HG03039 (cell line): Measurements from ENCODE around the gene MKNK1.

ENCODE experiments used
- ATAC-seq: cut with Tn5 transposase; IDR thresholded peaks from one replicate; pipeline ENCODE4 v1.9.1; 2021; ENCODE audit warnings: mild to moderate bottlenecking, moderate library complexity; ENCODE audit not compliant: unreplicated experiment

The MKNK1 gene

DNA sequence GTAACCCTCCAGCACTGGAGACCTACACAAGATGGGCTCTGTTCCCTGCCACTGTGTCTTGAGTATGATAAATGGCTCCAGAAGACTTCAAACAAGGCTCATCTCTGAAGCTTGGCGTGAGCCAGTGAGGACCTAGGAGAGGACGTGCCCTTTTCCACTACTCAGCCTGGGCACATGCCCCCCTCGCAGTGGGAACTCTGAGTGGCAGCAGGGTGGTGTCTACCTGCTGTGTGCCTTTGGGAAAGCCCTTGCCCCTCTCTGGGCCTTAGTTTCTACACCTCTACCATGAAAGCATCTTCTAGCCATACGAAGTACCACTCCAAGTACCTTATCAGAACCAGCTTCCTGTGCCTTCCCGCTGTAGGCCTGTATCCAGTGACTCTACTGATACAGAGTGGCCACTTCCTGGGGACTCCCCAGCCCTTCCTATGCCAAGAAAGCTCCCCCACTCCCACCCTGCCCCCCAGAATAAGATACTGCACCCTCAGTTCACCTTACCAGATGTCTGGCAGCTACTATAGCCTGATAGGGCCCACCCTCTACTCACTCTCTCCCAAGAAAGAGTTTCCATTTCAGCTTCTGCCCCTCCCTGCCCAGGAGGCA is 15.7 kb upstream of the MKNK1 start:
- ATAC-seq, result no peak

DNA sequence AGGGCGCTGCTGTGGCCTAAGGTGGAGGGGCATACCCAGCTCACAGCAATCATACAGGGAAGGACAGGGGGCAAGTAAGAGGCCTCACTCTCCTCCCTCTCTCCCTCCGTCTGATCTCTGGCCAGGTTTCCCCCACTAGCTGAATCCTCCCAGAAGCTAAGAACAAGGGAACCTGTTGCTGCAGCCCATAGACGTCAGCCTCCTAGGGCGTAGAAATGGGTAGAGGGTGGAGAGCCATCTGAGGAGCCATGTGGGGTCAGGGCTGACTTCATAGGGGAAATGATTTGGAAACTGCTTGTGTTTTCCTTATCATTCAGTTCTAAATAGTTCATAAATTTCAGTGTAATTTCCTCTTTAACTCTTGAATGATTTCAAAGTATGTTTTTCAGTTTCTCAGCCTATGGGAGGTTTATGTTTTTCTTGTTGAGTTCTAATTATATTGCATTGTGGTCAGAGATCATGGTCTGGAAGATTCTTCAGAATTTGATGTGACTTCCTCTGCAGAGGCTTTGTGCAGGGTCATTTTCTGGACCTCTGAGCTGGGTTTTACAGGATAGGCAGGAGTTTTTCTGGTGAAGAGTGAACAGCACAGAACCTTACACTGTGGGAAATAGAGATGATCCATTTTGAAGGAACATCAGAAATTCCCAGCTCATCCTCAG is 14.8 kb upstream of the MKNK1 start:
- ATAC-seq, result no peak

DNA sequence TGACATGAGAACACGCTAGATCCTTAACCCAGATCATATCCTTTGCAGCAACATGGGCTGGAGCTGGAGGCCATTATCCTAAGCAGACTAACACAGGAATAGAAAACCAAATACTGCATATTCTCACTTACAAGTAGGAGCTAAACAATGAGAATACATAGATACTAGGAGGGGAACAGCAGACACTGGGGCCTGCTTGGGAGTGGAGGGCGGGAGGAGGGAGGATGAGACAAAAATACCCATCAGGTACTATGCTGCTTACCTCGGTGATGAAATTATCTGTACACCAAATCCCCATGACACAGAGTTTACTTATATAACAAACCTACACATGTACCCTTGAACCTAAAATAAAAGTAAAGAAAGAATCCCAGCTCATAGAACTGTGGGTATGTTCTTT is 13.8 kb upstream of the MKNK1 start:
- no peak for ATAC-seq

DNA sequence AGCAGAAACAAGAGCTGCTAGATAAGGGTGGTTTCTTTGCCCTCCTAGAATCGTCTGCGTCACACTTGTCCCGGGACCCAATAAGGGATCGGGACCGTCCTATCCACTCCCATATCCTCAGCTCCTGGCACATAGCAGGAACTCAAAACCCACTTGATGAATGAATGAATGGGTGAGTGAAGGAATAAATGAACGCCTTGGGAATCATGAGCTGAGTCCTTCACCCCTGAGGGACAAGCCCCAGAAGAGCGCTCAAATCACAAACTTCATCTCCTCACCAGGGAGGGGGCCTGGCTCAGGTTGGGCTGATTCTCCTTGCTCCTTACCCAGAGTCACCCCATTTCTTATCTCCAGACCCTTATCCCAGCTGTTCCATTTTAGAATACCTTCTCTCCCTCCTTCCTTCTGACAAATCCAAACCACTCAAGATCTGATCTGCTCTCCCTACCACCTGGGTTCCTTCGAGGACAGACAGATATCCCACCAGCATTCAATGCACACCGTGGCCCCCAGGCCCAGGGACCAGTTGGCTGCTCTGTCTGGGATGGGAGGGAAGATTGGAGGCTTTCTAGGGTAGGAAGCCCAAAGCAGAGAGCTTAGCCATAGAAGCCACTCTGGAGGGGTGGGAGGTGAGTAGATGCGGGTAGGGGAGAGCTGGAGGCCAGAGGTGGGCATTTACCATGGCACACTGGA is 13.2 kb upstream of the MKNK1 start:
- ATAC-seq, result no peak

DNA sequence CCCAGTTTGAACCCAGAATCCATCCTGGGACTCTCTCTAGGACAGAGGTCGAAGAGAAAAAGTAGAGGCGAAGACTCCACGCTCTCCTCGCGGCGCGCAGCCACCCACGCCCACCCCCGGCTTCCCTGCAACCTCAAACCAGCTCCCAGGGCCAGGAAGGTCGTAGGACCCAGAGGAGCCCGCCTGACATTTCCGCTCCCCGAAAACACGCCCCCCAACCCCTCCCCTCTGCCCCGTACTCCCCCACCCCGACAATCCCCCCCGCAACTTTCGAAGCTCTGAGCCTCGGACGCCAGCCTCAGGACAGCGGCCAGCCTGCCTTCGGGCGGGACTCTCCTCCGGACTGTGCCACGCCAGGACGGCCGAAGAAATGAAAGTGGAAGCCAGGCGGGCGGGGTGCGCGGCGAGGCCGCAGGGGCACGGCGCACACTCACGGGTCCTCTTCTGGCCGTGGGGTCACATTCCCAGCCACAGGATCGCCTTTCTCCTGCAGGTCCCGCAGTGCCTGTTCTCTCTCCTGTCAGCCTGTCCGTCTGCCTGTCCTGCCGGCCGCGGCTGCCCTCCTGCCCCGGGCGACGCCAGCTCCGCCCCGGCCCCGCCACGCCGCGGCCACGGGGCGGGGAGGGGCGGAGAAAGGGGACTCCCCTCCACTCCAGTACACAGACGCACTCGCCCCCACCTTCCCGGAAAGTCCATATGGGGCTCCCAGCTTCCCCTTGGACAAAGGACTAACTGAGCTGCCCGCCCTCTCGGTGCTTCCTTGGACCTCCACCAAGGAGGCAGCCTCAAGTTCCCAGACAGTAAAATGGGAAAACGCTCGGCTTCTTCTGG is 12.4 kb upstream of the MKNK1 start, which contains the start of gene MOB3C:
MOB3C (minus strand) TSS at position 535 of the 831 bp plus-strand sequence. CDS start 3,490 bp downstream, outside the sequence.
- ATAC-seq, result peak; percentile 59

DNA sequence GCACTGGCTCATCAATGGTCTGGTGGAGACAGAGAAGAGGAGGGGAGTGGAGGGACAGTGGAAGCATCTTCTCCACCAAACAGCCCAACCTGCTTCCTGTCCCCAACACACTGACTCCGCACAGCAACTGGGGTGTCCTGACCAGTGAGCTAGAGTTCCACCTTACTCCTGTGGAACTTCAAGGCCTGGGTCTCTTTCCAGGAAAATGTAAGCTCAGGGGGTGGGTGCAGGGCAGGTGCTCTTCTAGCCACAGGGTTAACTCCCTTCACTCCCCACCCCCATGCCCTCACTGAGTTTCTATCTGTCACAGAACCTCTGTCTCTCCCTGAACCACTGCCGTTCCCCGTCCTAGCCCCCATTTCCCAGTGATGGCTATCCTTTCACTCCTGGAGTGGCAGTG is 11.7 kb upstream of the MKNK1 start:
- ATAC-seq, result no peak

DNA sequence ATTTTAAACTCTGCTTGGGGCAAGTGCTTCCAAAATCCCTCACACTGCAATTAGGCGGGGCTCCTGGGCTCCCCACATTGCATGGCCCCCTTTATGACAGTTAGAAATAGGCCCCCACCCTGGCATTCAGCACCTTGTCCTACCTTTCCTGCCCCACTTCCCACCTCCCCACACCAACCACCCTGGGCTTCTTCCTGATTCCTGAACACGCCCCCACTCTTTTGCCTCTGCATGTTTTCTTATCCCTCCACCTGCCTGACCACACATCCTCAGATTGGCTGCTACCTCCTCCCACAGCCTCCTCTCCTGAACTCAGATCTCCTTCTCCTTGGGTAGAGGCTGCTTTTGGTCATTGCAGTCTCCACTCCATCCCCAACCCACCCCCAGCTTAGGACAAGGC is 11.0 kb upstream of the MKNK1 start:
- no peak for ATAC-seq

DNA sequence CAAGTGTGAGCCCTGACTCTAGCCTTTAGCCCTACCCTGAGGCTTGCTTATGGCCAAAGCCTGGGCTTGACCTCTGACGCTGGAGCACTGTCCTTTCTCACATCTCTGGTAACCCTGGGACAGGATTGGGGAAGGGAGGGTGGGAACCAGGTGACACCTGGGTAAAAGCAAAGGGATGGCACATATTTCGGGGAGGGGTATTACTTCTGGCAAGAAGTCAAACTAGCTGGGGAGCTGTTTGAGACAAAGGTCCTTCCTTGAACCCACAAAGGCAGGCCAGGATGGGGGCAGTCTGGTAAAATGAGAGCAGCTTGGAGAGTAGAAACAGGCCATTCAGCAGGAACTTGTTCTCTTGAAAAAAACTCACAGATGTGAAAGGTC is 10.5 kb upstream of the MKNK1 start:
- no peak for ATAC-seq

DNA sequence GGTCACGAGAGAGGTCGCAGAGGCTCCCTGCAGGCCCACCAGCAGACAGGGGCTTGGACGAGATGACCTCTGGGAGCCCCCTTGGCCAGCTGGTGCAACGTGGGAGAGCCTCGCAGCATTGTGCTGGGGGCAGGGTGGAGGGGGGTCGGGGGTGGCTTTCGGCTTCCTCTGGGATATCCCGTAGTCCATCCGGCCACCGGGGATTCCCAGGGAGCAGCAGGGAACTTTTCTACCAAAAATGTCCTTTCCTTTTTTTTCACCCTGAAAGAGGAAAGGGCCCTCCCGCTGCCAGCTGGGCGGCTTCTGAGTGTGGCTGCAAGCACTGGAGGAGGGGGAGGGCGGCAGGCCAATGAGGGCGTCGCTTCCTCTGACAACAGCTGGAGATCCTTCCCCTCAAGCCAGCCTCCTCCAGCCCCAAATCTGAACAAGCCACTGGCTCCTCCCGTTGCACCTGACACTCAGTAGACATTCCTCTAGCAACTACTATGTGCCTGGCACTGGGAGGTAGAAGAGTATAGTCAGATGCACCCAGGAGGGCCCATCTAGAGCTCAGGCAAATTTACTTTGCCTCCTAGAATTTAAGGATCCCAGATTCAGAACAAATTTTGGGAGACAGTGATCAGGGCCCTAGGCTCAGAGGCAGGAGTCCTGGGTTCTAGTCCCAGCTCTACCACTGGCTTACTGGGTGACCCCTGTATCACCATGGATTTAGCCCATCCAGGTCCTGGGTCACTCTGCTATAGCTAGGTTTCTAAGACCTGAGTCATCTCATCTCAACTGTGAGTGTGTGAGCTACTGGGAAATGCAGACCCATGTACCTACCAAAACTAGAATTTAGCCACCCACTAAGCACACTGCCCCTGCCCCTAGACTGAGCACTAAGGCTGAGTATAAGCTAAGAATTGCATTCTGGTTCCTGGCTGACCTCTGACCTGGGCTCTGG is 9.9 kb upstream of the MKNK1 start:
- ATAC-seq, result peak; percentile 38

DNA sequence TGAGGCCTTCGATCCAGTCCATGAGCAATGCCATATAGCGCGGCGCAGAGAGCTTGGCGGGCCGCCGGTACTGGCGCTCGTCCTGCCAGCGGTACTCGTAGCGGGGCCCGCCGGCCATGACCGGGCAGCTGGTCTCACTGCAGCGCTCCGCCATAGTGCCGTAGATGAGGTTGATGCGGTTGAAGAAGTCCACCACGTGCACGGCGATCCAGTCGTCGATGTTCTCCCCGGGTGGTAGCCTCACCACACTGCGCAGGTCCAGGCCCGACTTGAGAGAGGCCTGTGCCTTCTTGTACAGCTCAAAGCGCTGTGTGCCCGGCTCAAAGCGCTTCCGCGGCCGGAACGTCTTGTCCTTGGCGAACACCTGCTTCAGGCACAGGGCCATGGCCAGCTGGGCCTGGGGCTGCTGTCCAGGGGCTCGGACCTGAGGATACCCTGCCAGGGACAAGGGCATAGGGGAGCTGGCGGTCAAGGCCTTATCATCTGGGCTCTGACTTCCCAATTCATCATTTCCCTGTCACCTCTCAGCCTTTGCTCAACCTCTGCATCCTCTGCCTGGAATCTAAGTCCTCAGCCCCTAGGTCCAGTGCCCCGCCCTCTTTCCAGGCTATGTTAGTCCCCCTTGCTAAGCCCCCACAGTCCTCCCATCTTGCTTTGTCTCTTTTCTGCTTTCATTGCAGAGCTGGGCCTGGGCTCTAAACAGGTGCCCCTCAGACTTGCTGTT is 9.0 kb upstream of the MKNK1 start:
- no peak for ATAC-seq

DNA sequence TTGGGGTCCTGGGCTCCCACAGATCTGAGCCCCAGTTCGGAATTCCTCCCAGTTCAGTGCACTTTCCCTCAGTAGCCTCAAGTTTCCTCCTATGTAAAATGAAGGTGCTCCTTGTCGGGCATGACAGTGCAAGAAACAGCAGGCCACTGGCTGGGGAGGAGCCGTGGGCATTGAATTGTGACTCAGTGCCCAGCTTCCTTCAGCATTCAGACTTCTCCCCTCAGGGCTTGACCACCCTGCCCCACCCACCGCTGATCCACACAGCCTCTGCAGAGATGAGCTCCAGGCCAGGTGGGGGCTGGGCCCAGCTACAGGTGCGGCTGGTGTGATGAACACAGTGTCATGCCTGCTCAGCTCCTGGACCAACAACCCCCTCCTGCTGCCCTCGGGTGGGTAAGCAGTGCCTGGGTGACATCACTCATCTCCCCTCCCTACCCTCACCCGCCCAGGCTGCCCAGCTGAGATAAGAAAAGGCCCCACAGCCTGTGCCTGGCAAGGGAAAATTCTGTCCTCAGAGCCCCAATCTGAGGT is 7.7 kb upstream of the MKNK1 start:
- no peak for ATAC-seq

DNA sequence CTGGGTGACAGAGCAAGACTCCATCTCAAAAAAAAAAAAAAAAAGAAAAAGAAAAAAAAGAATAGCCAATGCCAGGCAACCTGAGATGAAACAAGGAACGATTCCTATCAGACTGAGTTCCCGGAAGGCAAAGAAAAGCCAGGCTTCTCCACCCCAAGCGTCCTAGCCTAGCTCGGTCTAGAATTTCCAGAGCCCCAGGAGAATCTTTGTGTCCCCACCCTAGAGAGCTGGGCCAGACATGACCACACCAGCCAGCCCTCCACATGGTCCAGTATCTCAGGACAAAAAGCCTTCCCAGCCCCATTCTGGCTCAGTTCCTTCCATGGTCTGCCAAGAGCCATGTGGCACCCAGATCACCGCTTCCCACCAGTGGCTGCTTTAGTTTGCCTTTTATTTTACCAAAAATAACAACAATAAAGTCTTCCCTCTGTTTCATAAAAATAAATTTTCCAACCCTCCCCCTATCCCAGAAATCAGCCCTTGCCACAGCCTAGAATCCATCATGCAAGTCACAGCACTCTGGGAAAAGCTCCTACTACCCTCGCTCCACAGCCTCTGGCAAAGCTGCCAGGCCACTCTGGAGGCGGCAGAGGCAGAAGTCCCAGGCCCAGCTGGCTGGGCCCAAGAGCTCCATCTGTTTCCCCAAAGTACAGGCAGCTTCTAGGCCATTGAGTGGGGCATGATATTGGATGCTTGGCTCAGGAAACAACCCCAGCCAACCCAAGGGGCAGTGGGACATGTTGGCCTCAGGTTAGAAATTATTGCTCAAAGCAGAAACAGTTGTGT is 3.5 kb upstream of the MKNK1 start:
- ATAC-seq, result no peak

DNA sequence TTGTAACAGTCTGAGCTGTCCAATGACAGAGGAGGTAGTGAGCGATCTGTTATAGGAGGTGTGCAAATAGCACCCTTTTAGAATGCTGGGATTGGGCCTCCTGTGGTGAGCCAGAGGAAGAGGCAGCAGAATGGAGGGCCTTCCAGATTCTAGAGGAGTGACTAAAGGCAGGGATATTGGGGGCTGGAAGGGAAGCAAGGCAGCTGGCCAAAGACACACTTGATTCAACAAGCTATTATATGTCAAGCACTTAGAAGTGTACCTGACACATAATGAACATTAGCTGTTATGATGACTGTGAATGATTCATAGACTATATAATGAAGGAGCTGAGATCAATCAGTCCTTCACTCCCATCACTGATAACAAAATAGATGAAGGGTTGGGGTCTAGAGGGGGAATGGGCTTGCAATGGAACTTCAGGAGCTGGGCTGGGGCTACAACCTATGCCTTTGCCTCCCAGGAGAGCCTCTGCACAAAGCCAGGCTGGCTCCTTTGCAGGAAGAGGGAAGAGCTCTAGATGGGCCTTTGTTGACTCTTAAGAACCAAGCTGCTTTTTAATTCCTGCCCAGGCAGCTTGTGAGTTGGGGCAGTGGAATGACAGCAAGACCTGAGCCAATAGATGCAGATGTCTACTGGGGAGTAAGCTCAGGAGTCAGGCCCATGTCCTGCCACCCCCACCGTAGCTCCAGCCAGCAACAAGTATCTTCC is 2.3 kb upstream of the MKNK1 start:
- ATAC-seq, result no peak

DNA sequence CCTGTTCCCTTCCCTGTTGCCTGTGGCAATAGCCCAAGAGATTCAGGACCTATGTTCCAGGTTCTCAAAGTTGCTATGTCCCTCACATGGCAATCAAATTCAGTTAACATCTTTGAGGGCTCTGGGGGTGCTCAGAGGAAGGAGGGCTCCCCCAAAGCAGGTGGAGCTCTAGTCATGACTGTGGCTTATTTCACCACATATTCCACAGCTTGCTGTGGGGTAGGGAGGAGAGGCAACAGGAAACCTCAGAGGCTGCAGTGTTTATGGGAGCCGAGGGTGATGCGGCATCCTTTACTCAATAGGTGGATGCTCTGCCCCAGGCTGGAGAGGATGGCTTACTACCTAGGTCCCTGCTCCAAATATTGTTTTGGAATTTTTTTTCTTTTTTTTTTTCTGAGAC is 1.2 kb upstream of the MKNK1 start:
- ATAC-seq, result no peak

DNA sequence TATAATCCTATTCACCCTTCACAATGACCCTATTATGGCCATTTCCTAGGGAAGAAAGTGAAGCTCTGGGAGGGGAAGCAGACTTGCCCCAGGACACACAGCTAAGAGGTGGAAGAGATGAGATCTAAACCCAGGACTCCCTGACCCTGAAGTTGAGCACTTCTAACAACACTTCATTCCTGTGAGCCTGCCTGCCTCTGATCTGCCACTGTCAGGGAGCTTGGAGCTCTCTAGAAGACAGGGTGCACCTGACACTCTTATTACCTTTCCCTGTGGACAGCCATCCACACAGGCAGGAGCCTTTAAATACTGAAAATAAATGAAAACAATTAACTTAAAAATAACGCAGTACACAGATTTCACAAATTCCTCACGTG is 599 bp downstream of the MKNK1 start:
- ATAC-seq, result no peak

DNA sequence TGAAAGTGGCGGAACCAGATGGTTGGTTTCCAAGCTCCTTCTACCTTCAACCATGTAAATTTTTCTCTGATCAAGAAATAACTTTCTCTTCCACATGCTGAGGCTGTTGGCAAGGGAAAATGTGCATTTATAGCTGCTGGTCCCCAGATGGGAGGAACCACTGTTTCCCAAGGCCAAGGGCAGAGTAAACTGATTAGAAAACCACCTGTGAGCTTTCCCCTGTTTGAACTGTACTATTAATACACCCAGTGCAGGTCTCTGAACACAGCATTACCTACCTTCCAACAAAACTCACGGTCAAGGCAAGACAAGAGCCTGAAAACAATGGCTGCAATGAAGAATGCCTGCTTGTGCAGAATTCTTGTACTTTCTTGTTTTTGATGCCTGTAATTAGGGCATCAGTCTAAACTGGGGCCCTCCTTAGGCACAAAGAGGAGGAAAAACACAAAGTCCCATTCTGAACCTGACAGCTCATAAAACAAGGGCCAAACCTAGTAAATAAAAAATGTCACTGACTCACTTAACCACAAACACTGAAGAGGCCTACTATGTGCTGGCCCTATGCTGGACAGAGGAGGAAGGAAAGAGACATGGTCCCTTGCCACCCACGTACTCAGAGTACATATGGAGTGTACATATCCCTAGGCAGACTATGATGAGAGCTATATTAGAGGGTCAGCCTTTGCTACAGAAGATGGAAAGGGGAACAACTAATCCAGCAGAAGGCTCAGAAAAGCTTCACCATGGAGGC is 2.6 kb downstream of the MKNK1 start:
- no peak for ATAC-seq
